Inflammatory macrophage treated with lipopolysaccharide for 1 hour (primary cell): ENCODE results near the gene KDM8.
A peak's percentile ranks its signal among the peaks of the same experiment; 100 is the strongest.

Source experiments
- DNase-seq, 2 donors: peaks; one replicate each; pipeline ENCODE4 v3.0.0-alpha.2; 2020 to 2022

Gene KDM8

DNA sequence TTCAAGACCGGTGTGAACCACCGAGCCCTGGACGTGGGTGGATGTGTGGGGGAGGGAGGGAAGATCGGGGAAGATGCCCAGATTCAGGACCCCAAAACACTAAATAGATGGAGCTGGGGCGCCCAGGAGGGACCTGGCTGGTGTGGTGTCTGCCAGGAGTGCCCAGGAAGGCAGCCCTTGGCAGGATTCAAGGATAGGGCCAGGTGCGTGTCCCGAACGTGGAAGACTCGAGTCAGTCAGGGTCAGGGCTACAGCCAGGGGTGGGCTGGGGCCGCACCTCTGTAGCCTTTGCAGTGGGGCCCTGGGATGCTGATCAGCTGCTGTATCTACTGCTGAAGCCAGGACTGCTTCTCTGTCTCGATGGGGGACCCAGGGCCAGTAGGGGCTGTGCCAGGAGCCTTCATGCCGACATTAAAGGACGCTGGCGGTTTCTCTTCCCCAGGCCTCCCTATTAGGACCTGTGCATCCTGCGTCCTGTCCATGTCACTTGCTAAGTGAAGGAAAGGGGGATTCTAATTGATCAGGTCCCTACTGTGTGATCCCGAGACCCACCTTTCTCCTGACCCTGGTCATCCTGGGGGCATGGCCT is 13.1 kb downstream of the KDM8 start:
- DNase-seq, result no peak

DNA sequence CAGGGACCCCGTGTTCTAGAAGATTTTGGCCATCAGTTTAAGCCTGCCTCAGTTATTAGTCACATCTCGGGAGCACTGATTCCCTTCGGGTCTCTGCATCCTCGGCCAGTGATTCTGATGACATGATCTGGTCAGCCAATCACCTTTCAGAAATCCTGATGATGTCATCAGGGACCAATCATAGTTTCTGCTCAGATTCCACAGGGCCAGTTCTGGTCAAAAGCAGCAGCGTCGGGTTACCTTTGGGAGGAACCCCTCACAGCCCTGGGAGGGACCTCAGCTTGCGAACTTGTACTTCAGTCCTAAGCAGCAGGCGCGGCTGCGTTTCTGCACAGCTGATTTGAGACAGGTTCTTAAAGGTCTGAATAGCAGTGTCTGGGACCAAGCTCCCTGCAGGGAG is 13.9 kb downstream of the KDM8 start:
- DNase-seq, result no peak

DNA sequence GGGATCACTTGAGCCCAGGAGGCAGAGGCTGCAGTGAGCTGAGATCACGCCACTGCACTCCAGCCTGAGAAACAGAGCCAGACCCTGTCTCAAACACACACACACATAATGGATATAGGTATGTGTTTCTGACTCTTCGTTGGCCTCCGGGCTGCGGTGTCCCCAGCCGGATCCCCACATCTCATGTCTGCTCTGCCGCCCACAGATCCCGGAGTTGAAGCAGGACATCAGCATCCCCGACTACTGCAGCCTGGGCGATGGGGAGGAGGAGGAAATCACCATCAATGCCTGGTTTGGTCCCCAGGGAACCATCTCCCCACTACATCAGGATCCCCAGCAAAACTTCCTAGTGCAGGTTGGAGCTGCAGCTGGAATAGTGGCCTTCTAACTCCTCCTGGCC is 15.4 kb downstream of the KDM8 start:
- DNase-seq, result no peak

DNA sequence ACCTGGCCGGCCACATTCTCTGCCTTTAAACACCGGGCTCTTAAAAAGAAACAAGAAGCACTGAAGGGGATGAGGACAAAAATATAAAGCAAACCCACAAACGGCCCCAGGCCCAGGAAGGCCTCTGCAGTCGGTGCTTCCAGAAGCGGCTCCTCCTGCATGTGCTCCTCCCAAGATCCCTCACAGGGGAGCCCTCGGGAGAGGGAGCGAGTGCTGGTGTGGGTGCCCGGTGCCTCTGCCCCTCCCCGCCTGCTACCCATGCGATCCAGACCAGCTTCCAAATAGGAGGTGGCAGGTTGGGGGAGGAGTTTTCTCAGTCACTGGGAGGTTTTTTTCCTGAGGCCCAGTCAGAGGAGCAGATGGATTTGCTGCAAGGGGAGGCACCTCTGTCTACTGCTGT is 15.8 kb downstream of the KDM8 start:
- no peak for DNase-seq

DNA sequence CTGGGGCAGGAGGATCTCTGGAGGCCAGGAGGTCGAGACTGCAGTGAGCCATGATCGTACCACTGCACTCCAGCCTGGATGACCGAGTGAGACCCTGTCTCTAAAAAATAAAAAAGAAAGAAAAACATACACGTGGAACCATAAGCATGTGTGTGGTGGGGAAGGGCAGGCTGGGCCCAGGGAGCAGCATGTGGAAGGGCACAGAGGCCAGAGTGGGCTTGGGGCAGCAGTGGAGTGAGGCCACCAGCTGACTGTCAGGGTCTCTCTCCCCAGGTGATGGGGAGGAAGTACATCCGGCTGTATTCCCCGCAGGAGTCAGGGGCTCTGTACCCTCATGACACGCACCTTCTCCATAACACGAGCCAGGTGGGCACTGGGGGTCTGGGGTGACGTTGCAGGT is 16.8 kb downstream of the KDM8 start:
- no peak for DNase-seq

DNA sequence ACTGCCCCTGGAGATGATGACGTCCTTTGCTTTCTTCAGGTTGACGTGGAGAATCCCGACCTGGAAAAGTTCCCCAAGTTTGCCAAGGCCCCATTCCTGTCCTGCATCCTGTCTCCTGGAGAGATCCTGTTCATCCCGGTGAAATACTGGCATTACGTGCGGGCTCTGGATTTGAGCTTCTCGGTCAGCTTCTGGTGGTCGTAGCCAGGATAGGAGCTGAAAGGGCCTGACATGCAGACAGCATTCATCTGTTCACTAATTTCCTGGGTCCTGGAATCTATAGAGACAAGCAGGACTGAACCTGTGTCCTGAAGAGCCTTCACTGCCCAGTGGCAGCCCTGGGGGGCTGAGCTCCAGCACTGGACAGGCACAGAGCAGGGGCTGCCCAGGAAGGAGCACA is 17.2 kb downstream of the KDM8 start:
- no peak for DNase-seq

DNA sequence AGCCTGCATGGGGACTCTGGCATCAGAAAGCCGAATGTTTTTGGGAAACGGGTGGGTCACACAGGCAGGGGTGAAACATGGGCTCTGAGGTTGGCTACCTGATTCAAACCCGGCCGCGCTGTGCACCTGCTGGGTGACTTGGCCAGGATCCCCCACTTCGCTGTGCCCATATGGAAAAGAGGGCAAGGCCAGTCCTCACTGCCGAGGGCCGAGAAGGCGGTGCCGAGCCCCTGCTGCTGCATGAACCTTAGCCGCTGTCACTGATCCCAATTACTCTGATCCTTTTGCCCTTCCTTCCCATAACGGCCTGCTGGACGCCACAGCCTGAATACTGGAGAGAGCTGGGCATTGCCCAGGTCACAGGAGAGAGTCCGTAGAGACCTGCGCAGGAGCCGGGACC is 17.7 kb downstream of the KDM8 start:
- no peak for DNase-seq

DNA sequence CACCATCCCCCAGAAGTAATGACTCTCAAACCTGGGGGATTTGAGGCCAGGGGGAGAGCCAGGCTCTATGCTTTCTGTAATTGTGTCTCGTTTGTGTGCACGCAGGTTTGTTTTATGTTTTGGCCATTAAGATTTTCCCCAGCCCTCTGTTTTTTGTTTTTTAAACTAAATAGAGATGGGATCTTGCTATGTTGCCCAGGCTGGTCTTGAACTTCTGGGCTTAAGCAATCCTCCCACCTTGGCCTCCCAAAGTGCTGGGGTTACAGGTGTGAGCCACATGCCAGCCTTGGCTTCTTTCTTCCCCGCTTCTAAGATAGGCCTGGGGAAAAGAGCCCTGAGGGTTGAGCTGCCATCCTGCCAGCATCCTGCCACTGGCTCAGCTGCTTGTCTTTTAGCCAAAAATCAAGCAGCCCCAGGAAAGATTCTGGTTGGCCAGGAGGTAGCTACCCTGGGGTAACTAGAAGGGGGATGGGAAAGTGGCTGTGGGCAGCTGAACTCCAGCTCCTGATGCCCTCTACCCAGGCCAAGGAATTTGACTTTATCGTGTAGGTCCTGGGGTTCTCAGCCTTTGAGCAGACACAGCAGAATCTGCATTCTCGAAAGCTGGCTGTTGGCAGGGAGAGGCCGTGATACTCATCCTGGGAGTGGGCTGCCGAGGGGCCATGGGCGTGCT is 18.4 kb downstream of the KDM8 start:
- no peak for DNase-seq

DNA sequence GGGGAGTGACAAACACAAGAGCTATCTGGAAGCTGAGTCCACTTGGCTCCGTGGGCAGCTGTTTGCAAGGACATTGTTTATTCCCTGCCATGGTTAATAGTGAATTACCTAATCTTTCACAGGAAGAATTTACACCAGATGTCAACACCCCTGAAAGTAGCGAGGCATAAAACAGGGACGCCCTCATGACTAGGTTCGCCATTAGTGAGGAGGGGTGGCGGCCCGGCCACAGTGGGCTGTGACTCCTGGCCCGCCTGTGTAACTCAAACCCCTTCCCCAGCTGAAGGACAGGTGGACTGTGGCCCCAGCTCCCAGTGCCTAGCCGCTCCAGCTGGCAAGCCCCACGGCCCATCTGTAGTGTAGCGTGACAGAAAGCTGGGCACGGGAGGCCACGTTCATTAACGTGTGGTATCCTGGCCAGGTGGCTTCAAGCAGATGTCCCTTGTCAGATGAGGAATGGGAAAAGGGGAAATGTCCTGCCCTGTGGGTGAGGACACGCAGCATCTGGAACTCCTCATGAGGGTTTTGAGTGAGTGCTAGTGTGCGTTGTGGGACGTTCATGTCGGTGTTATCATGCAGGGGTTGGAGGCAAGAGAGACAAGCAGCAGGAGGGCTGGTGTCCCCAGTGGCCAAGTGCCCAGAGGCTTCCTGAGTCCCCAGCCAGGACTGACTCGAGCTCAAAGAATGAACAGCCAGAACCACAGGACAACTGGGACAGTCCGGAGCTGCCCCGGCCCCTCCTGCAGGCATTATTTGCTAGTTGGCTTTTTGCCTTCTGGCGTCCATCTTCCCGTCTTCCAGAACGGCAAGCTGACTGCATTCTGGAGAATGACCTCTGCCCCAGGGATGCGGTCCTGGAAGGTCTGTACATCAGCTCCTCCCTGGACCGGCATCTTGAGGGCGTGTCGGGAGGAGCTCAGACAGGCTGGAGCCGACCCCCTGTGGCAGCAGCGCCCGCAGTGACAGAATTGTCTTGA is 19.2 kb downstream of the KDM8 start:
- DNase-seq, result no peak

DNA sequence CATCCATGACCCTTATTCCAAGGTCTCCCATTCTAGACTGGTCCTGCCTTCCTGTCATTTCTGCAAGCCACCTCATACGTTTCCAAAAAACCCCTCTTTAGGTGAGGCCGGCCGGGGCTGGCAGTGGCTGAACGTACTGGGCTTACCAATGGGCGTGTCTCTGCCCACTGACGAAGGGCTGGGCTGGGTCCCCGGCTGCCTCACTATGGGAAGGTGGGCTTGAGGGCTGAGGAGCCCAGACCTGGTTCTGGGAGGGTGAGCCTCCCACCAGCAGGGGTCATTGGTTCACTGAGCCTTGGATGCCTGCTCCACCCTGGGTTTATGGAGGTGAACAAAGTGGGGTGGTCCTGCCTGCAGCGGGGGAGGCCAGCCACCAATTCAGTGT is 19.9 kb downstream of the KDM8 start:
- no peak for DNase-seq

DNA sequence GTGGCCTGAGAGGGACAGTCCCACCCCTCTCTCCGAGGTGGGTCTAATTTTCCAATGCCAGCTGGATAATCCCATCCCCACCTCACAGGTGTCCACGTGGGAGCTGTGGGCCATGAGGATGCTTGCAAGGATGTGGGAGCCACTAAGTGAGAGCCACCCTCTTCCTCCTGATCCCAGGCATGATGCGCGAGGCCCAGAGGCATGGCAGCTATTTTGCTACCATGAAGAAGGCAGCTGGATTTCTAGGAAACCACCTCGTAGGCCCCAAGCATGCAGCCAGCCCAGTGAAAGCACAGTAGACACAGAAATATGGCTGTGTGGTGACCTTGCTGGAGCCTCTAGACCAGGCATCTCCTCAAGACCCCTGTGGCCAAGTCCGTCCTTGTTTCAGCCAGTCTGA is 20.4 kb downstream of the KDM8 start:
- no peak for DNase-seq

DNA sequence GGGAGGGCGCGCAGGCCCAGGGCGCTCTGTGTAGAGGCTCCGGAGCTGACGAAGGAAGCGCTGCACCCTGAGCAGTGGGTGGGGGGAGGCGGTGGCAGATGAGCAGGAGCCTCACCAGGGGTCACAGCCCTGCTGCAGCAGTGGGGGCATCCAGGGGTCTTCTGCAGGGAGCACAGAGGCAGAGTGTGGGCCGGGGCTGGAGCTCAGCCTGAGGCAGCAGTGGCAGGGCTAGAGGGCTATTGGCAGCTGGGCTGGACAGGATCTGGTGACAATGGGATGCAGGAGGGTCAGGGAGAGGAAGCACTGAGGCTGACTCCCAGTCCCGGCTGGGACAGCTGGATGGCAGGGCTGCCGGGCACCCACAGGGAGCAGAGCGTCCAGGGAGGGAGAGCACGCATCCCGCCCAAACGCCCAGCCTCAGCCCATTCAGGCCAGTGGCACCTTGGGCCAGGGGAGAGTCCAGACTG is 21.0 kb downstream of the KDM8 start:
- no peak for DNase-seq

DNA sequence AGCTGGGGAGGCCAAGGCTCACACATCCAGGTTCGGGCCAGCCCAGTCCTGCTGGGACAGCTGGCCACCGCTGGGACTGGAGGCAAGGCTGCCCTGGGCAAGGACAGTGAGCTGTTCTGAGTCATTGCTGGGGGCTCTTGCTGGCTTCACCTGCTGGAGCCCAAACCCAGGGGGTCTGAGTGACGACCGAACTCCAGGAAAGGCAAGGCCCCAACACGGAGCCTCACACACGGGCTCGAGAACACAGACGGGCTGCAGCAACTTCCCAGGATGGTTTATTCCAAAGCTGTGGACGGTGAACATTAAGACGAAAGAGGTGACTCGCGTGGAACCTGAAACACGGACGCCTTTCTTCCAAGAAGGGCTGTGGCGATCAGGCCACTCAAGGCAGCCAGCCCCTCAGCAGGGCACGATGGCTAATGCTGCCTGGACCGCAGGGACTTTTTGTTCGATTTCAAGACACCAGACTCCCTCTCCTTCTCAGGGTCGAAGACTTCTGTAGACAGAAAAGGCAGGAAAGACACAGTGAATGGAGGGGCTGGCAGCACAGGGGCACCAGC is 21.5 kb downstream of the KDM8 start:
- DNase-seq, result no peak

DNA sequence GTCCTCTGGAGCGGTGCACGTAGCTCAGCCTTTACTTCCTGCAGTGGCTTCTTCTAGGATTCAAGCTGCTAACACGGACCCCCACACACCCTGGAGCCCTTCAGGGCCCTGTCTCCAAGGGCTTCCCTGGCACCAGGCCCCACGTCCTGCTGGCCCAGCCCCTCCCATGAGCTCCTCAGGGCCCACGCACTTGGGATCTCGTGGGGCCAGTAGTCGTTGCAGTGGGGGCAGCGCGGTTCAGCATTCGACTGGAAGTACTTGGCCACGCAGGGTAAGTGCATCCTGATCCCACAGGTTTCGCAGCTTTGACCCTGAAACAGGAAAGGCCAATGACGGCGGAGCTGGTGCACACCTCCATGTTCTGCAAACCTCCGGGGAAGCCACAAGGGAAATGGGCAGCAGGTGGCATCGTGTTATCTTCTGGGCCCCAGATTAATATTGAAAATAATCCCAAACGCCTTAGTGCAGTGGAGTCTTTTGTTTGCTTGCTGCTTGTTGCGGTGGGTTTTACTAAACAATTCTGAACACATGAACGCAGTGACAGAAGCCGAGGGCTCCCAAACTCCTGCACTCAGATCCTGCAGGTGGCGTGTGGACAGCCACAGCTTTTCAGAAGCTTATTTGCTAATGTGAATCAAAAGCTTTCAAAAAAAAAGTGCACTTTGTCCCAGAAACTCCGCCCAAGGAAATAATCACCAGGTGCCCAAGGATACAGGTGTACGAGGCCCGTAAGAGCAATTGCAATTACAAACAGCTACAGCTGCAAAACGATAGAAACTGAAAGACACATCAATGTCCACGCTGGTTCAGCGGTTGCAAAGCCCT is 22.4 kb downstream of the KDM8 start:
- DNase-seq, result no peak

DNA sequence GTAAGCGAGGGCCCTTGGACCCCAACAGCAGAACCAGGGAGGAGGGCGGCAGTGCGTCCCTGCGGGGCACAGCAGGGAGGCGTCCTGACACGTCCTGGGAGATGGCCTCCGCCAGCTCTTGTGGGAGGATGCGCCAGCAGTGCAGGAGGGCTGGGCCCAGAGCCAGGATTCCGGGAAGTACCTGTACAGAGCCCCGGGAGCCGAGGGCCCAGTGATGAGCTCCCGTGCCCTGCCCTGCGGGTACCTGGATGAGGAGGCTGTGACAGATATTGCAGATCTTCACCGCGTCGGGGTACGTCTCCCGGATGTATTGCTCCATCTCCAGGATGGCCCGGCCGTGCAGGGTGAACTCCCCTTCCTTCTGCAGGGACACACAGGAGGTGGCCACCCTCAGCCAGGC is 23.1 kb downstream of the KDM8 start:
- DNase-seq, result no peak

DNA sequence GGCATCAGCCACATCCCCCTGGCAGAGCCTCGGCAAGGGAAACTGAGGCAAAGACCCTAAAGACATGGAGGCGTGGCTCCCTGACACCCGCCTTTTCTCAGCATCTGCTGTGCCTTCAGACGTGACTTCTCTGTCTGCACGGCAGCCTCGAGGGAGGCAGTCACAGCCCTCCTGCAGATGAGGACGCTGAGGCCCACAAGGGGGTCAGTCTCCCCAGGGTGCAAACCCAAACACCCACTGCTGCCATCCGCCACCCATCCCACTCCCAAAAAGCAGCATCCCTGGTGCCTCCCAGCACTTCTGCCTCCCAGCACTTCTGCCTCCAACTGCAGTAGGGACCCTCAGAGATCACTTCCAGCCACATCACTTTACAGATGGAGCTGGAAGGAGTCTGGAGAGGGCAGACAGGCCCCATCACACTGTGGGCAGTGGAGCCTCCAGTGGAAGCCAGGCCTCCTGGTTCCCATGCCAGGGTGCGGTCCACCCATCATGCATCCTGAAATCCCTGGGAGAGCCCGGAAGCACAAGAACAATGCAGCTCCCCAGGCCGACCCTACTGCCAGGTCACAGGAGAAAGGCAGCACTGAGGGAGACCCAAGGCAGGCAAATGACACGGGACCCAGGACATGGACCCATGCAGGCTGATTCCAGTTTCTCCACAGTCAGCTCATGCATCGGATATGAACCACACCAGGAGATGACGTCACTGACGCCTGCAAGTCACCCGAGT is 23.8 kb downstream of the KDM8 start:
- no peak for DNase-seq

DNA sequence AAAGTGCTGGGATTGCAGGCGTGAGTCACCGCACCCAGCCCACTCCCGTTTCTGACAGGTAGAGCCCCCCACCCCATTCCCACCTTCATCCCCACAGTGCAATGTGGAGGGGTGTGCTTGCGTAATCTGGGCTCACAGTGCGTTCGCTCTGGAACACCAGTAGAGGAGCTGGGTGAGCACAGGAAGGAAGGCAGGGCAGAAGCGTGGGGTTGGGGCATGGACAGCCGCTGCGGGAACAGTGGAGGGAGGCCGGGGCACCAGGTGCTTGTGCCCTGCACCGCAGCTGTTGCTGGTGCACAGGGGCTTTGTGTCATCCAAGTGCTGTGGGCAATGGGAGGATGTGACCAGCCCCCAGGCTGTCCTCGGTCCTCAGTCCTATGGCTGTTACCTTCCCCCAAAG is 24.7 kb downstream of the KDM8 start:
- DNase-seq, result no peak

DNA sequence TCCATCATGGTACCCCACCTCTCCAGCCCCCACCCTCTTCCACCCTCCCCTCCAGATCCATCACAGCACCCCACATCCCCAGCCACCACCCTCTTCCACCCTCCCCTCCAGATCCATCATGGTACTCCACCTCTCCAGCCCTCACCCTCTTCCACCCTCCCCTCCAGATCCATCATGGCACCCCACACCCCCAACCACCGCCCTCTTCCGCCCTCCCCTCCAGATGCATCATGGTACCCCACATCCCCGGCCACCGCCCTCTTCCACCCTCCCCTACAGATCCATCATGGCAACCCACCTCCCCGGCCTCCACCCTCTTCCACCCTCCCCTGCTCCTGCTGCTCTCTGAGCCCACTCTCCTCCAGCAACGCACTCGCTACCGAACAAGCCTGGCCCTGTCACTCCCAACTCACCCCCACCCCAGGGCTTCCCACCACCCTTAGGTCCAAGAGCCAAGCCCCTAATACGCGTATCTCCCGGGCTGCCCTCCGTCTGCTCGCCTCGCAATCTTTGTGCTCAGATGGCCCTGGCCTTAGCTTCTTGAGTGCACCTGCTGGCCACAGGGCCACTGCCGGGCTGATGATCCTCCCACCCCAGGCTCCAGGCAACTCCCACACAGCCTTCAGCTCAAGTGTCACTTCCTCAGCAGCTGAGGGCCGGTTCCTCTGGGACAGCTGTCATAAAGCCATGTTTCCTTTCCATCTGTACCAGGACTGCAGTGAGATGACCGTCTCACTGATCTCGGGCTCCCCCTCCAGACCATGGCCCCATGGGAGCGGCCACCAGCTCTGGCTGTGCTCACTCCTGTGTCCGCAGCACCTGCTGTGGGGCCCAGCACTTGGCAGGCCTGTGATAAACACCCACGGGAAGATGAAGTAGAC is 25.5 kb downstream of the KDM8 start:
- DNase-seq, result peak; percentile 53 to 70

DNA sequence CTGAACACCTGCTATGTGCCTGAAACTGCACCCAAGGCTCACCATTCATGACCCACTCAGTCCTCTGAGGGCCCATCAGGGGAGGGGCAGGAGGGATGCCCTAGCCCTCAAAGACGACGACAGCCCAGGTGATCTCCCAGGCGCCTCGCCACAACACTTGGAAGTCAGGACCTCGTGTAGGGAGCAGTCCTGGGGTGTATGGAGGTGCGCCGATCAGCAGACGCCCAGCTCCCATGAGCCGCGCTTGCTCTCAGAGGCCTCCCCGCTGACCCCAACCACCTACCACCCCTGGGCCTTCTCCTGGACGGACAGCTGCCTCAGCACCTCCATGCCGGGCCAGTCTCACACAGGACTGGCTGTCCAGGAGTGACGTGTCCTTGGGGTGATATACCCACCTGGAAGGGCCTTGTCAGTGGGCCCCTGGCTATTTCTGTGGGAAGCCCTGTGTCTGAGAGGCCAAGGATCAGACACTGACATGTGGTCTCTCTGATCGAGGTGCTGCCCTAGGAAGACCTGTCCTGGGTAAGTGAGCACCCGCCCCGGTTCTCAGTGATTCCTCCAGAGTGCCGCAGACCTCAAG is 26.7 kb downstream of the KDM8 start:
- no peak for DNase-seq

DNA sequence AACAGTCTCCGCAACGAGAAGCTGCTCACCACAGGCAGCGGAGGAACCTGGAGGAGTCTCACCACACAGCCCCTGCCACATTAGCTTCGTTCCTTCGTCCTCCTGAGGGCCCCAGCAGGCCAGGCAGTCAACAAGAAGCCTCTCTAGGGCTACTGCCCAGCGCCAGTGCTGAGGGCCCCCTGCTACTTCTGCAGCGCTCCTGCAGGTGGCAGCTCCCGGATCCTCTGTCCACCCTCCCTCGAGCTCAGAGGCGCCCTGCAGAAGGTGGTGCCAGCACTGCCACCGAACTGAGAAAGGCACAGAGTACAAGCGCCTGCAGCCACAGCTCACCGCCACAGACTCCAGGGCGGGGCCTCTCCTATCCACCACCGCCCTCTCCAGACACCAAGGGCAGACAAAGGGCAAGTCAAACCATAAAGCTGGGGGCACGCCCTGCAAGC is 27.3 kb downstream of the KDM8 start:
- no peak for DNase-seq

DNA sequence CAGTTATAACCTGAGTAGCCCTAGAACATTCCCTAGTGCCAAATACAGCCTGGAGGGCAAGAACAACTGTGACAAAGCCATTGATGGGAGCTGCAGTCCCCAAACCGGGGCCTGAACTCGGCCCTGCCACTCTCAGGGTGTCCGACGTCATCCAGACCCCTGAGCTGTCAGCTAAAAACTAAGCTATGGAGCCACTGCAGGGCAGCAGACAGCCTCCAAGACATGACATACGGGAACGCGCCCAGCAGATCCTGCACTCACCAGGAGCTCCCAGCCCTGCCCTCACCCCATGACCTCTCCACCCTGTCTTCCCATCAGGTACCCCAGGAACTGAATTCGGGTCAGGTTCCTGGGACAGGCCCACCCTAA is 28.4 kb downstream of the KDM8 start:
- no peak for DNase-seq
